ENCODE measurements around the gene SLC22A23. TPM values are rescaled to one million over a fixed set of nuclear protein-coding genes. Genes with fewer than 3 reads are reported as not detected.

SLC22A23 gene
- polyA plus RNA-seq, 4 donors, result 9.8 to 14.0 (median 11.9) TPM

DNA sequence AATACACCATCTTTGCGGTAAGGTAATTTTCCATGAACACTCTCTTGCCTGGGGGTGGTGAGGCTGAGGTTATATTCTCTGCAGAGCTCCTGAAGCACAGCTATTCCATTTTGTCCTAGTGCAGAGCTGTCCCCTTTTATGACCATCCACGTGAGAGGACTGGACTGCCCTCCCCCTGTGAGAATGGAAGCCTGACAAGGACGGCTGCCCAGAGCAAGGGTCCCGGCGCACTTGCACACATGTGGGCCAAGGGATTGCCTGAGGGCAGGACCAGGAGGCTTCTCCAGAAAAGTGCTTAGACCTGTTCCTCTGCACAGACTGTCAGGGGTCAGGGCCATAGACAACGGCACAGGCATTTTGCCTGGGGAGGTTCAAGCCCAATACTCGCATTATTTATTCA is 48.2 kb downstream of the SLC22A23 start:
- no peak for DNase-seq (ENCODE audit: low read depth in 4 of 4, low spot score in 2 of 4)

DNA sequence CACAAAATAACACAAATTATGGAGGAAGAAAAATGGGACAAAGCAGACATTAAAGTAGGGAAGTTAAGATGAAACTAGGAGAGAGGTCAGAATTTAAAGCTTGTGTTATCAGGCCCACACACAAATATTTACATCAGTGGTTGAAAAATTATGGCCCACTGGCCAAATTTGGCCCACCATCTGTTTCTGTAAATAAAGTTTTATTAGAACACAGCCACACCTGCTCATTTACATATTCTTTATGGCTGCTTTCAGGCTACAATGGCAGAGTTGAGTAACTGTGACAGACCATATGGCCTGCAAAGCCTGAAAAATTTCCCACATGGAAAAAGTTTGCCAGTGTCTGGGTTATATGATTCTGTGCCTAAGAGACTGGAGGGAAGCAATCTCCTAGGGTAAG is 49.0 kb downstream of the SLC22A23 start:
- DNase-seq (ENCODE audit: low read depth in 4 of 4, low spot score in 2 of 4), result no peak

DNA sequence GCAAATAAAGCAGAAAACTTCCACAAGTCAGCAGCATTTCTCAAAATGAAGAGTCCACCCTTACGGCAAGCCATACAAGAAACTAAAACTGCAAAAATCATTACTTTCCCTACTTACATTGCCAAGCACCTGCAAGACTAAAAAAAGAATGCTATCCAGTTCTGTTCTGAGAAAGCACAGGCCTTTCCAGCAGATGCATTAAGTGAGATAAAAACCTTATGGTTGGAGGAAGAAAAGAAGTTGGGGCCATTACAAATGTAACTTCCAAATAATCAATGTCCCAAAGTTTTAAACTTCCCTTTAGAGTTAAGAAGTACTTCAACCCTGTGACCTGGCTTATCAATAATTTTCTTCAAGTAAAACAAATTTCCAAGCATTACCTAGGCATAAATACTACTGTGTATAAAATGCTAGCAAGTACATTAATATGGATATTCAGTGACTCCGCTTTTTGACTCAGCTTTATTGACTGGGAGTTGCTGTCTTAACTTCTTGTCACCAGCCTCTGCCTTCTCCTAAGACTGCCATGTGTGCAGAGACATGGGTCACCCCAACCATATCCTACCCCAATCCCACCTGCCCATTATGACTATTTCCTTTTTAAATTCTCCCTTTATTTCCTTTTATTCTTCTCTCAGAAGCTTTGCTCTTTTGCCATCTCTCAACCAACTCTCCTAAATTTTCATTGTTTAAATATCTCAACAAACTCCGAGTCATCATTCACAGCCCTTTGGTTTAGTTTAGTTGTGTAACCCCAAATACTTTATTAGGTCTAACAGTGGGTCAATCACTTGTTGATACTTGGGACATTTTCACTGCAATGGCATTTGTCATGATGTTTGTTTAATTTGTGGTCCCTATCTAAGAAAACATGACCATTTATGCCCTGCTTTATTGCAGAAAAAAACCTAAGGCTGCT is 49.7 kb downstream of the SLC22A23 start:
- DNase-seq (ENCODE audit: low read depth in 4 of 4, low spot score in 2 of 4), result no peak

DNA sequence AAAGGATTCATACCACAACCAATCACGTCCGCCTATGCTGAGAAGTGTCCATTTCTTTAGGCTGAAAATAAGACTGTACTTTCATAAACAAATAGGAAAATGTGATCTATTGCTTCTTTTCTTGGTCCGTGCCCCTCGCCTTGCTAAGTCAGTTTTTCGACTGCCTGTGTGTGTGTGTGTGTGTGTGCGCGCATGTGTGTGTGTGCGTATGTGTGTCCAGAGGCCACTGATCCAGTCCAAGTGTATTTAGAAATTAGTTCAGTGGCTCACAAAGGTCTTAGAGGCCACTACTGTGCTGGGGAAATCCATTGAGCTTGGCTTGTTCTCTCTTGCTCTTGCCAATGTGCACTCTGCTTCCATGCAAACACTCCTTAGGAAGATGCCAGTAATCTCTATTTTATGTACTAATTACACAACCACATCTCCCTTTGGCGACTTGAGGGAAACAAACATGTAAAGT is 50.5 kb downstream of the SLC22A23 start:
- DNase-seq (ENCODE audit: low read depth in 4 of 4, low spot score in 2 of 4), result no peak

DNA sequence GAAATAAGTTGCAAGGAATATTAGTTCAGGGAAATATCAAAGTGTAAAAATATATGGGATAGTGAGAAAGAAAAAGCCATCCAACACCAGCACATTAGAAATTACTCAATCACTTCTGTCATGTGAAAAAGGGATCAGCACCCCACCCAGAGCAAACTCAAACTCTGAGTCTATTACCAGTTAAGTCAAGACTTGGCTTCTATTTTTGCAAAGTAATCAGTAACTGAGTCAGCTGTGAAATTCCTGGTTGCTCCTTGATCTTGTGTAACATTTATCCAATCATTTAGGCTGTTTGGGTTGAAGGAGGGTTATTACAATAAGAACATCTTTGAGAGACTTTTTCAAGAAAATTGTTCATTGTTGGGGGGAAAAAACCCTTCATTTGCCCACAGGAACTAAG is 51.2 kb downstream of the SLC22A23 start:
- no peak for DNase-seq (ENCODE audit: low read depth in 4 of 4, low spot score in 2 of 4)

DNA sequence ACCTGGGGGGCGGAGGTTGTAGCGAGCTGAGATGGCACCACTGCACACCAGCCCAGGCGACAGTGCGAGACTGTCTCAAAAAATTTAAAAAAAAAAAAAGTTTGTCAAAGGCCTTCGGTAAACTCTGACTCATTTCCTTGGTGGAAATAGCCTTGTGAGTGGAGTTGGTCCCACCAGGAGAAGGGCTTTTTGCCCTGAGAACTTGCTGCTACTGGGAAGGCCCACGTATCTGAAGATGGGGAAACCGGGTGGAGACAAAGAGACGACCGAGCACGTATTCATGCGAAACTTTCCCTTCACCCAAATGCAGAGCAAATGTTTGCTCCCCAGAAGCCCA is 51.7 kb downstream of the SLC22A23 start:
- no peak for DNase-seq (ENCODE audit: low read depth in 4 of 4, low spot score in 2 of 4)

DNA sequence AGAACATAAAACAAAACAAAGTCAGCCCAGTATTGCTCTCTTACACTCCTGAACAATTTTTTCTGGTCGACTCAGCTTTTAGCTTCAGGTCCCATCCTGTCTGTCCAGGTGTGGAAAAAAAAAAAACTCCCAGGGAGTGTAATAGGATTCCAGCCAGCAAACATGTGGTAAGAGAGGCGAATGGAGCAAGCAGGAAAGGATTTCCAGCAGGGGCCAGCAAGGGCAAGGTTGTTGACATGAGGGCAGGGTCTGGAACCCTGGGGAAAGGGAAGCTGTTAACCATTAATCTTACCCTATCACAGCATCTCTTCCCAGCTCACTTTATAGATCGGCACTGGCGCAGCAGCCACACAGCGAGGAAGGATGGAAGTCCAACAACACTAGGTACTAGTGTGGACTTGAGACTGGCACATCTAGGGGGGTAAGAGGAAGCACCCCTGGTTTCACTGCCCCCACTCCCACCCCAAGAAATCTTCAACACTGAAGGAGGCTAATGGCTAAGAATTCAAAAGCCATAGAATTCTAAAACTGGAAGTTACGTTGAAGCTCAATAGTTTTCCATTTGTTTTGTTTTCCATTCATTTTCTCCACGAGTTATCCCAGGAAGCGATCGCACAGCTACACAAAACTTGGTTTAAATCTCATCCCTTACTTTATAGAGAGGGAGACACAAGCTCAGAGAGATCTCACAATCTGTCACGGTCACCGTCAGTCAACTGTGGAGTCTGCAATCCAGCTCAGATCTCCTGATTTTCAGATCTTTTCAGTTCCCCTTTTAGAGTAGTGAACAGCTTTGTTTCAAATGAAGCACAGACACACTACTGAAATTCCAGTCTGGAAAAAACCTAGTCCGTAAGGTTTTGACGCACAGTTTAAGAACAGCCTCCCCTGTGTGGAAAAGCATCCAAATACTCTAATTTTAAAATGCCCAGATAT is 53.3 kb downstream of the SLC22A23 start:
- peak in 1 of 4 donors; percentile 56 for DNase-seq (ENCODE audit: low read depth in 4 of 4, low spot score in 2 of 4)

DNA sequence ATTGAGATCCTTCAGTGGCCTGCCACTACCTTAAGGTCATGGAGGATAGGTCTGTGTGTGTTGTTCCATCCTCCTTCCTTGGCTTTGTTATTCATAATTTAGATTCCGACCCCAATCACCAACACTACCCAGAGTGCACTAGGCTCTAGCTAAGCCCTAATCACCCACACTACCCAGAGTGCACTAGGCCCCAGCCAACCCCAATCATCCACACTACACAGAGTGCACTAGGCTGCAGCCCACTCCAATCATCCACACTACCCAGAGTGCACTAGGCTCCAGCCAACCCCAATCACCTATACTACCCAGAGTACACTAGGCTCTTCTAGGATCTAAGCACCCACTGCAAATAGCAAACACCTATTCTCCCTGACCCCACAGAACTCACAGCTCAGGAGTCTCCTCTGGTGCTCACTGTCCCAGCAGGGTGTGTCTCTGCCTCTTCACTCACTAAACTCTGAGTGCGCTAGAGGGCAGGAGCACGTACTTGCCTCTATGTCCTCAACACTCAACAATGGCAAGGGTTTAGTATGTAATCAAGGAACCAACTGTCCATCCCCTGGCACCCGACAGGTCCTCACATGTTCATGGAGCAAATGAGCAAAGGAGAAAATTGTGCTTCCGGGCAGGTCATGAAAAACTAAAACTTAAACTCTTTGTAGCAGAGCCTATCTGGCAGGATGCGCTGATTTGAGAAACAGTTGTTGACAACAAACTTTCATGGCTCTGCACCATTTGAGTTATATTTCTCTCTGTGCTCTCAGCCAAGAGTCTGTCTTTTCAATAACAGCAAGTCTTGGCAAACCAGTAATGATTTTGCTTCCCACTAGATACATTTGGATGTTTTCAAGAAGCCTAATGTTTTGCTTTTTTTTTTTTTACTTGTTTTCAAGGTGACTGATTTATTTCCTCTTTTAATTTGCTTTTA is 54.3 kb downstream of the SLC22A23 start:
- DNase-seq (ENCODE audit: low read depth in 4 of 4, low spot score in 2 of 4), result no peak

DNA sequence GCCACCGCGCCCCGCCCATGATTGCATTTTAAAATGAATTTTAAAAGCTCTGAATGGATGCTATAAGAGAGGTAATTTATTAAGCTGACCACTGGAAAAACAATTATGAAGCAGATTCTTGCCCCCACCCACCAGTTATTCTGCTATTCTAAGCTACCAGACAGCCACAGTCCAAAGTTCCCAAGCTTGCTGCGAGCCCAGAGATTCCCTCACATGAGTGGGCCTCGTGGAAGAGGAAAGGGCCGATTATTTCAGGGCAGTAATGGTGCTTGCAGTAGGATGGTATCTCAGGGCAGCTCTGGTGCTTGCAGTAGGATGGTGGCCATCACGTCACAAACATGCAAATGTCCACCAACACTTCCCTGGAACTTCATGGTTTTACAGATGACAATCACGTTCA is 56.7 kb downstream of the SLC22A23 start:
- no peak for DNase-seq (ENCODE audit: low read depth in 4 of 4, low spot score in 2 of 4)

DNA sequence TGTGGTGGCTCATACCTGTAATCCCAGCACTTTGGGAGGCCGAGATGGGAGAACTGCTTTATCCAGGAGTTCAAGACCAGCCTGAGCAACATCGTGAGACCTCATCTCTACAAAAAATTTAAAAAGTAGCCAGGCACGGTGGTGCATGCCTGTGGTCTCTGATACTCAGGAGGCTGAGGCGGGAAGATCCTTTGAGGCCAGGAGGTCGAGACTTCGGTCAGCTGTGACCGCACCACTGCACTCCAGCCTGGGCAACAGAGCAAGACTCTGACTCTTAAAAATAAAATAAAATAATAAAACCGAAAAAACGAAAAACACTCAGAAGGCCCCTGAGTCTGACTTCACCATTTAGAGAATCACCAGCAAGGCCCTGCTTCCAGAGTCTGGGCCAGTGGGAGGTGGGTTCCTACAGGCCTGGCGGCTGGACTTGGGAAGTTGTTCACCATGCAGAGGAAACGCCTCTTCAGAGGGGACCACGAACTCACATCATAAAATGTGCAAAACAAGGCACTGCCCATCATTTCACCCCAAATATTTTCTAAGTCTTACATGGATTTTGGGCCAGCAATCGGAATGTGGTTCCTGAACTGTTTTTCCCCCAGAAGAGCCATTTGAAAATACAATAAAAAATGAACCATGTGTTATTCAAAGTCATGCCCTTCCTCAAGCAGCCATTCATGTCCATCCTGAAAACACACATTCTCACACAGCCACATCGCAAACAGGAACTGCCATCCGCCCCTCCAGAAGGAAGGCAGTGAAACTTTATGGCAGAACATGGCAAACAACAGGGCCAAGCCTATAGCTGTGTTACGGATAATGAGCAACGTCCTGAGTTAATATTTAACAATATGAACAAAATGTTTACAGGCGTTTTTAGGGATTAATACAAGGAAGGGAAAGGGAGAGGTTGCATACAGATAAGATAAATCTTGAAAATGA is 57.8 kb downstream of the SLC22A23 start:
- no peak for DNase-seq (ENCODE audit: low read depth in 4 of 4, low spot score in 2 of 4)

DNA sequence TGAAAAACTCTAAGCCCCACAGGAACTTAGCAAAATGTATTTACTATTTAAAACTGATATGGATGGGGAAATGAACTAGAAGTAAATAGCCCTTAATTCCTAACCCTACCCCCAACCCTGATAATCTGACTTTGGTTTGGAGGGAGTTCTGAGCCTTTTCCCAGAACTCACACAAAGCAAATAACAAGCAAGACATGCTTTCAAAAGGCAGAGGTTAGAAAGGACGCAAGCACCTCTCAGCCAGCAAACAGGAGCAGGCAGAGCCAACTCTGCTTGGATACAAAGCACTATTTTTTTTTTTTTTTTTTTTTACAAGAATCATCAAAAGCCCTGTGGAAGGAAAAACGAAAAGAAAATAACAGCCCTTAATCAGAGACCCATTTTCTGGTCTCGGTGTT is 58.7 kb downstream of the SLC22A23 start:
- no peak for DNase-seq (ENCODE audit: low read depth in 4 of 4, low spot score in 2 of 4)

DNA sequence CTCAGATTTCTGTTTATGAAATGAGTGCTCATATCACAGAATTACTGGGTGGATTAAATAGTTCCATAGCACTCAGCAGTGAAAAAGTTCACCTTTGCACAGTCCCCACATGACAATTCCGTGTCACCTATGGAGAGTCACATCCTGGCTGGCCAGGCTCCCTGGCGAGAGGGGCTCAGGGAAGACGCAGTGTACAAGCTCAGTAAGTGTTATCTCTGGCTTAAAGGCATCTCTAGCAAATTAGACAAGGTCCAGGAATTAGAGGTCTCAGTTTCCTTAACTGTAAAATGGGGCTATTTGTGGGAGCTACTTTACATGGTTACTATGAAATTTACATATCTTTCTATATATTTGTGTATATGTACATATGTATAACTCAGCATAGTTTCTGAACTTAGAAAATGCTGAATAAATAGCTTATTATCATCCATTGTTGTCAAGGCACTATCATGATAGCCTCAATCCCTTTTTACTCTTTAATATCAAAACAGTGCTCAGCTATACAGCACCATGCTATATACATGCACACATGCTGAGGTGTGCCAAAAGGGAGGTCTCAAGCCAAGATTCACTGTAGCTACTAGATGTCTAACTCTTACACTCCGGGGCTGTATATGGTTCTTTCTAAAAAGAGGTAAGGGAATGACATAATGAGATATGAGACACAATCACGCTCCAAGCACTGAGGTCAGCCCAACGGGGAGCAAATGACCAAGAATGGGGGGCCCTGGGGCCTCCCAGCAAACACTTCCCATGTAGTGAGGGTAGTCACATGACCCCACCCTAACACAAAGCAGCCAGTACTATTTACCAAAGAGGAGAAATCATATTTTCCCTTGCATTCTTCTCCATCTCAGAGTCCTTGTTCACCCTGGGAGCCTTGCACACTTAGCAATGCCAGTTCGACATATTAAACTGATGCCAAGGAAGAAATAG is 59.4 kb downstream of the SLC22A23 start:
- DNase-seq (ENCODE audit: low read depth in 4 of 4, low spot score in 2 of 4), result no peak

DNA sequence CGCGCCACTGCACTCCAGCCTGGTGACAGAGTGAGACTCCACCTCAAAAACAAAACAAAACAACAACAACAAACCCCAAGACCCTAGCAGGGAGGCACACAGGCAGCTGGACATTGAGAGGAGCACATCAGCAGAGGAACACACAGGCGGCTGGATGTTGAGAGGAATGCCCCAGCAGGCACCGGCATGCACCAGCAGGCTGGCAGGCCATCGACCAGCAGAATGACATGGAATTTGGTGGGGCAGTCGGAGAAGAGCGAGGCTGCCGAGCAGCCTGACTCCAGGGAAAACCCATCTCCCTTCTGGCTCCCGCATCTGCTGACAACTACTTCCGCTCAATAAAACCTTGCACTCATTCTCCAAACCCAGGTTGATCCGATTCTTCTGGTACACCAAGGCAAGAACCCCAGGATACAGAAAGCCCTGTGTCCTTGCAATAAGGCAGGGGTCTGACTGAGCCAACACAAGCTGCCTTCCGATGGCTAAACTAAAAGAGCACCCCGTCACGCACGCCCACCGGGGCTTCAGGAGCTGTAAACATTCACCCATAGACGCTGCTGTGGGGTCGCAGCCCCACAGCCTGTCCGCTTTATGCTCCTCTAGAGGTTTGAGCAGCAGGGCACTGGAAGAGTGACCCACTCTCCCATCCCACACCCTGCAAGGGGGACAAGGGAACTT is 60.2 kb downstream of the SLC22A23 start:
- no peak for DNase-seq (ENCODE audit: low read depth in 4 of 4, low spot score in 2 of 4)

DNA sequence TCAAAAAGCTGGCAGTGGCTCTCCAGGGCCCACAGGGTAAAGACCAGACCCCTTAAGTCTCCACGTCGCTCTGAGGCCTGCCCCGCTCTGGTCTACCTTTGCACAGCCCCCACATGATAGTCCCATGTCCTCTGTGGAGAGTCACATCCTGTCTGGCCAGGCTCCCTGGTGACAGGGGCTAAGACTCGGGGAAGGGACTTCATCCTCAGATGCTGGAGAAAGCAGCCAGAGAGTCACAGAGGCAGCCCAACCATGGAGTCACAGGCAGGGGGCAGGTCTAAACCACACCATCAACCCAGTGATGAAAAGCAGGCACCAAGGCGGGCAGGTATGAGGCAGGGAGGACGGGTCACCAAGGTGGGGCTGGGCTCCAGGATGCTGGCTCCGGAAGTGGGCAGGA is 62.2 kb downstream of the SLC22A23 start:
- no peak for DNase-seq (ENCODE audit: low read depth in 4 of 4, low spot score in 2 of 4)

DNA sequence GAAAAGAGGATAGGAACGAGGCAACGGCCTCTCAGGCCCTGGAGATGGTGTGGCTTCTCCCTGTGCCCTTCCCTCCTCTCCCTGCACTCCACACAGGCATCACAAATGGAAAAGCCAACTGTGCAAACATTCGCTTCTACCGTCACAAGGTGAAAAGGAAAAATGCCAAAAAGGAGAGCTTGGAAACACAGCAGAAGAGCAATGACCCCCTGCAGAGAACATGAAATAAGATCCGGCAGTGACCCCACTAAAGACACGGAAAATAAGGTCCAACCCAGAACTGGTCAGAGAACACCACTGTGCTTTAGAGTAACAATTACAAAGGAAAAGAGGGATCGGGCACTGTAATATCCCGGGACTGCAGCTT is 63.0 kb downstream of the SLC22A23 start:
- no peak for DNase-seq (ENCODE audit: low read depth in 4 of 4, low spot score in 2 of 4)

DNA sequence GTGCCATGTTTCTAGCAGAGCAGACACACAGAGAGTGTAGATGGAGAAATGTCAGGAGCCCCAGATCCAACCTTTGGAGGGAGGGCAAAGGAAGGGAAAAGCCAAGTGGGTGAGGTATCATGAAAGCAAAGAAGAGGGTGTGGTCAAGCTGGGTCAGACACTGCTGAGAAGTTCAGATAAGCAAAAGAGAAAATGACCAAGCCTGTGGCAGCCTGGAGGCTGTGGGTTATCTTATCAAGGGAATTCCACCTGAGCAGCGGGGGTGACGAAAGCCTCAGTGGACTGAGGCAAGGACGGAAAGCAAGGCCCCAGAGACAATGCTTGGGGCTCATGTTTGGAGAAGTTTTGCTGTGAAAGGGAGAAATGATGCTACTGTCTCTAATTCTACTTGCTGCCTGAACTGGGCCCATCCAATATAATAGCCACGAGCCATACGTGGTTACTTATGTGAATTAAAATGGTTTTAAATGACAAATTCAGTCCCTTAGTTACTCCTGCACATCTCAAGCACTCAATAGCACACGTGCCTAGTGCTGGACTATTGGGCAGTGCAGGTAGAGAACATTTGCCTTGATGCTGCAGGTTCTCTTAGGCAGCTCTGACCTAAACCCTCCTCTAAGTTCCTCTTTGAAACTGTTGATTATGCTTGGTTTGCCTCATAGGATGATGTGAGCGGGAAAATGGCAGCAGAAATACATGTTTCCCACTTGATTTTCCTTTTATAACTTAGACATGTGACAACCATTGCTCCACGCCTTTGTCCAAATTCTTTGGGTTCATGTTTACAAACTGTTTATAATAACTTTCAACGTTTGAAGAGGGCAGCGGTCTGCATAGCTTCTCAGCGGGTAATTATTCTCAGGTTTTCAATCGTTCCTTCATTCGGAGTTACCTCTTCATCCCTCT is 63.7 kb downstream of the SLC22A23 start:
- no peak for DNase-seq (ENCODE audit: low read depth in 4 of 4, low spot score in 2 of 4)
